BLaER1 (cell line): Measurements from ENCODE around the gene GET3.

Experiments used
- H3K27ac ChIP-seq: shearing (Covaris generic); formaldehyde crosslinking; 2 replicates; pipeline ENCODE4 v1.8.1; 2022
- H3K27me3 ChIP-seq: shearing (Covaris generic); formaldehyde crosslinking; 2 replicates; pipeline ENCODE4 v1.8.1; 2022
- H3K36me3 ChIP-seq: shearing (Covaris generic); formaldehyde crosslinking; 2 replicates; pipeline ENCODE4 v1.8.1; 2022
- H3K4me1 ChIP-seq: shearing (Covaris generic); formaldehyde crosslinking; 2 replicates; pipeline ENCODE4 v1.8.1; 2022
- H3K4me2 ChIP-seq: shearing (Covaris generic); formaldehyde crosslinking; 2 replicates; pipeline ENCODE4 v1.8.1; 2022
- H3K4me3 ChIP-seq: shearing (Covaris generic); formaldehyde crosslinking; 2 replicates; pipeline ENCODE4 v1.8.1; 2022
- H3K9ac ChIP-seq: shearing (Covaris generic); formaldehyde crosslinking; 2 replicates; pipeline ENCODE4 v1.8.1; 2022
- H3K9me3 ChIP-seq: shearing (Covaris generic); formaldehyde crosslinking; 2 replicates; pipeline ENCODE4 v1.8.1; 2022
- H4K20me1 ChIP-seq: shearing (Covaris generic); formaldehyde crosslinking; 2 replicates; pipeline ENCODE4 v1.8.1; 2022
- Cebpa-rat ChIP-seq: shearing (Covaris generic); IDR thresholded peaks from 2 replicates; pipeline ENCODE4 v1.8.1; 2022

Gene GET3

DNA sequence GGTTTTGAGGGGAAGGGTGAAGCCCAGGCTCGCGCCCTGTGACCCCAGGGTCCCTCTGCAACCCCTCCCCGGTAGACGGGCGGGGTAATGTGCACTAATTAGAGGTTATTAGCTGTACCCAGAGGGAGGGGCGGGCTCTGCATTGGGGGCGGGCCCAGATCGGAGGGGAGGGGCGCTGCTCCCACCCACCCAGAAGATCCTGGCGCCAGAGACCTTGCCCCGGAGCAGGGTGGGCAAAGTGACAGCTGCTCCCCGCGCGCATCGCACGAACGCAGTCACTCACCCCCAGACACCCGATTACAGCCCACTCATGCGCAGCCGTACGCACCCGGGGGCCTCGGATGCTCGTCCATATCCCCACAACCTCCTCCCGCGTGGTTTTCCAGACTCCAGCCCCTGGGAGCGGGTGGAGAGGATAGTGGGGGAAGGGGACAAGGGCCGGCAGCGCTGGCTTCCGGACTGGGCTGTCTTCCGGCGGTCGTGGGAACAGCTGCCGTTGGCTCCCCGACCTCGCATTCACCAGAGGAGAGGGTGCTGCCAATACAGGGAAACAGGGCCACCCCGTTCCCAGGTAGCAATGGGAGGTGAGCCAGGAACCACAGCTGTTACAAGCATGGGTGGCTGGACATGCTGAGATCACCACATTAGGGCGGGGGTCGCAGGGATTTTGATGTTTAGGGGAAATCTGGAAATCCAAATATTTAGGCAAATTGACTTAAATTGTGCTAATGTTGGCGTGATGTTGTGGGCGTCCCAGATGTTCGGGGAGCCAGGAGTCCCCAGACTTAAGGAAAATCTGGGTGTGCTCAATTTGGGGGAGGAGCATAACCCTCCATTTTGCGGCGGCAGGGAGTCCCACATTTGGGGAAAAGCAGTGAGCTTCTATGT is 41.0 kb downstream of the GET3 start:
- Histone ChIP-seq H3K4me1 (peaks cover 70% of the 10 kb centered on the region), H3K9ac (peak overlapping the region; percentile 76), H3K27me3 (no peaks in the 10 kb centered on the region), H3K27ac (peak overlapping the region; percentile 83), H3K36me3 (no peaks in the 10 kb centered on the region), H3K4me2 (peak overlapping the region; percentile 99), H3K4me3 (peak overlapping the region; percentile 68), H4K20me1 (no peaks in the 10 kb centered on the region), H3K9me3 (no peaks in the 10 kb centered on the region)
- TF ChIP-seq Cebpa-rat, result no peak

DNA sequence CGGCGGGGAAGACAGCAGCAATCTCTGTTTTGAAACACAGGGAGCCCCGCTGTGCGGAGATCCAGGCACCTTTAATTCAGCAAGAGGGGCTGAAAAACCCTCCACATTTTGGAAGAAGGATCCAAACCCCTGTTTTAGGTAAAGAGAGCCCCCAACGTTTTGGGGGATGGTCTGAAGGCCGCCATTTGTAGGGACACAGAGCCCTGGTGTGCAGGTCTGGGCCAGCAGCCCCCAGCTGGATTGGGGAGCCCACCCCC is 41.5 kb downstream of the GET3 start:
- Histone ChIP-seq H3K4me1 (peaks cover 71% of the 10 kb centered on the region), H3K9ac (peak overlapping the region; percentile 76; the same call in 1 of the 2 replicates), H3K4me2 (peak overlapping the region; percentile 99), H3K4me3 (0 out of 2 replicates have a peak overlapping the region, but pooled peaks have one; percentile 68), H3K9me3 (no peaks in the 10 kb centered on the region), H3K27me3 (no peaks in the 10 kb centered on the region), H3K27ac (peak overlapping the region; percentile 83), H3K36me3 (no peaks in the 10 kb centered on the region), H4K20me1 (no peaks in the 10 kb centered on the region)
- no peak for TF ChIP-seq Cebpa-rat

DNA sequence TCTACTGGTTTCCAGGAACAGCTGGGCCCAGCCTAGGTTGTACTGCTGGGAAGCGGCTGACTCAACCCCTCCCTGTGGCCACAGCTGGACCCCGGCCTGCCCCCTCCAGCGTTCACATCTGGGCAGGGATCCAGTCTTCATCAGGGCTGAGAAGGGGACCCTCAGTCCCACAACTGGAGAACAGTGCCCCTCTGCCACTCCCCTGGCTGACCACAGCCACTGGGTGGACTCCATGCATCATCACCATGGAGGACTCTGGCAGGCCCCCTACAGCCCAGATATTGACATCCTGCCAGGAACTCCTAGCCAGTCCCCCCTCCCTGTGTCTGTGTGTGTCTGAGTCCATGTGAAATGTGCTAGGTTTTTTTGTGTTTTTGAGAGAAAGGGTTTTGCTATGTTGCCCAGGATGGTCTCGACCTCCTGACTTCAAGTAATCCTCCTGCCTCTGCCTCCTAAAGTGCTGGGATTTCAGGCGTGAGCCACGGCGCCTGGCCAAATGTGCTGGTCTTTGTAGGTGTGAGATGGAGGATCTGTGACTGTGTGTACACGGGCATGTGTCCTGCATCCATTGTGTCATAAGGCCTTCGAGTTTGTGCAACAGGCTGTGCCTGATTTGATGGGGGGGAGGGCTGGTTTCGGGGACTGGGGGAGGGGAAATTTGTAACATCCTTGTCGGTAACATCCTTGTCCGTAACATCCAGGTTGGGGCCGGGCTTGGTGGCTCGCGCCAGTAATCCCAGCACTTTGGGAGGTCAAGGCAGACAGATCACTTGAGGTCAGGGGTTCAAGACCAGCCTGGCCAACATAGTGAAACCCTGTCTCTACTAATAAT is 42.1 kb downstream of the GET3 start:
- Histone ChIP-seq H3K4me3 (0 out of 2 replicates have a peak overlapping the region, but pooled peaks have one; percentile 68), H3K36me3 (no peaks in the 10 kb centered on the region), H3K27me3 (no peaks in the 10 kb centered on the region), H3K9me3 (no peaks in the 10 kb centered on the region), H4K20me1 (no peaks in the 10 kb centered on the region), H3K9ac (peak overlapping the region; percentile 76; the same call in 1 of the 2 replicates), H3K4me1 (peaks cover 73% of the 10 kb centered on the region), H3K27ac (peak overlapping the region; percentile 83), H3K4me2 (peak overlapping the region; percentile 99)
- no peak for TF ChIP-seq Cebpa-rat

DNA sequence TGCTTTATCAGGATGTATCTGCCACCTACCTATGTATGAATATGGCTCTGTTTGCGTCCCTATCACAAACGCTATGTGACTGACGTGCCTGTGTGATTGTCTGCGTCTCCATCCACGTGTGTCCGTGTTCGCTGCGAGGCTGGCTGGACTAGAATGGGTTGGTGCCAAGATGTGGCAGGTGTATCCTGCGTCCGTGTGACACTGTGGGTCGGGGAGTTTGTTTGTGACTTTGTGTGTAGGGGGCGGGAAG is 44.8 kb downstream of the GET3 start:
- peak overlapping the region; percentile 98 for H3K4me2 ChIP-seq
- no peaks in the 10 kb centered on the region for H3K9me3 ChIP-seq
- peak overlapping the region; percentile 73 for H3K4me3 ChIP-seq
- H4K20me1 ChIP-seq, result no peaks in the 10 kb centered on the region
- no peaks in the 10 kb centered on the region for H3K27me3 ChIP-seq
- H3K4me1 ChIP-seq, result peaks cover 89% of the 10 kb centered on the region
- H3K36me3 ChIP-seq, result no peaks in the 10 kb centered on the region
- peak overlapping the region; percentile 87 for H3K9ac ChIP-seq
- TF ChIP-seq Cebpa-rat, result no peak
- H3K27ac ChIP-seq, result peak overlapping the region; percentile 95

DNA sequence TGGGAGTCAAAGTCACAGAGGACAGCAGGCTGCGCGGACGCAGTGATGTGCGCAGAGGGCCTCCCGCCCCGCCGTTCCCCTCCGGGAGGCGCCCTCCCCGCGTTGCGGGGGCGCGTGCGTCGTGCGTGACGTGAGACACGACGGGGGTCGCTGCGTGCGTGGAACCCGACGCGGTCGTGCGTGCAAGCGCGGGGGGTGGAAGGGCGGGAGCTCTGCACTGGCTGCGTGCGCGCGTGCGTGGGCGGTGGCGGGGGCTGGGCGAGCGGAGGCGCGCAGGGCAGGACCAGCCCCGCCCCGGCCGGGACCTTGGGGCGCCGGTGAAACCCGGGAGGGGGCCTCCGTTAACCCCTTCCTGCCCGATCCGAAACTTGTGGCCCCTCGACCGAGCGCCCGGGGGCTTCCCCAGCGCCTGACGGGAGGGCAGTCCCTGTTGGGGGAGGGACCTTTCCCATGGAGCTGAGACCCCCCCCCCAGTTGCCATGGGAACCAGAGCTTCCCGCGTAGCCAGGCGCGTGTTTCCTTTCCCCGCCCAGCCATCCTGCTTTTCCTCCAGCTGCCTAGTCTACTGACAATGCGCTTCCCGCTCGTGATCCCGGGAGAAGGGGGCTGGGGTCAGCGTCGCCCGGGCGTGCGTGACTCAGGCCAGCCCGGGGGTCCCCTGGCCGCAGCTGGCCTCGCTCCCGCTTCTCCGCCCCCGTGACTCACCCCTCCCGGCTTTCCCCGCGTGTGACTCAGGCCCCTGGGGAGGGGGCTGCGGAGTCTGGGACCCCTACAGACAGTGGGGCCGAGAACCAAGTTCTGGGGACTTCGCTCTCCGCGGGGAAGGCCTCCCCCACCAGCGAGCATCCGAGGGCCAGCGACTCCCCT is 45.4 kb downstream of the GET3 start:
- peak overlapping the region; percentile 73 for H3K4me3 ChIP-seq
- peak overlapping the region; percentile 87 for H3K9ac ChIP-seq
- H3K27me3 ChIP-seq, result no peaks in the 10 kb centered on the region
- H3K9me3 ChIP-seq, result no peaks in the 10 kb centered on the region
- TF ChIP-seq Cebpa-rat, result no peak
- peaks cover 89% of the 10 kb centered on the region for H3K4me1 ChIP-seq
- no peaks in the 10 kb centered on the region for H4K20me1 ChIP-seq
- H3K36me3 ChIP-seq, result no peaks in the 10 kb centered on the region
- peak overlapping the region; percentile 98 for H3K4me2 ChIP-seq
- peak overlapping the region; percentile 95 for H3K27ac ChIP-seq

DNA sequence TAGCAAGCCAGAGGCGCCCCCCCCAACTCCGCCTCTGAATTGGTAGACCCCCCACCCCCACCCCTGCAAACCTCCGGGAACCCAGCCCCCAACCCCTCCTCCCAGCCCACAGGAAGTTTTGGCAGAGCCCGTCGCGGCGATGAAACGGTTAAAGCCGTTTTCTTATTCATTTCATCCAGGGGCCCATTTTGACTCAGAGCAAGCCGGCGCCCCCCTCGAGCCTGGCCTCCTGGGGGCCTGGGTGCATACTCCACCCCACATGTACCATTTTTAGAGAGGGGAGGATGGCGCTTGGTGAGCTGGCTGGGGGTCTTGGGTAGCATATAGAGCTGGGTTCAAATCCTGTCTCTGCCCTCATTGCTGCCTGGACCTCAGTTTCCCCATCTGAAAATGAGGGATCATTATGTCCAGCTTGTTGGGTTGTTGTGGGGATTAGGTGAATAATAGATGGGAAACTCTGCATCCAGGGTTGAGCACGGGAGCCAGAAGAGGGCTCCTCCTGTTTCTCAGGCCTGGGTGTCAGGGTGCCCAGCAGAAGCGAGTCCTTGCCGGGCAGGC is 46.1 kb downstream of the GET3 start:
- Histone ChIP-seq H3K27ac (peak overlapping the region; percentile 95), H3K9me3 (no peaks in the 10 kb centered on the region), H4K20me1 (no peaks in the 10 kb centered on the region), H3K27me3 (no peaks in the 10 kb centered on the region), H3K4me3 (peak overlapping the region; percentile 73), H3K36me3 (no peaks in the 10 kb centered on the region), H3K9ac (peak overlapping the region; percentile 87), H3K4me1 (peaks cover 90% of the 10 kb centered on the region), H3K4me2 (peak overlapping the region; percentile 98)
- no peak for TF ChIP-seq Cebpa-rat

DNA sequence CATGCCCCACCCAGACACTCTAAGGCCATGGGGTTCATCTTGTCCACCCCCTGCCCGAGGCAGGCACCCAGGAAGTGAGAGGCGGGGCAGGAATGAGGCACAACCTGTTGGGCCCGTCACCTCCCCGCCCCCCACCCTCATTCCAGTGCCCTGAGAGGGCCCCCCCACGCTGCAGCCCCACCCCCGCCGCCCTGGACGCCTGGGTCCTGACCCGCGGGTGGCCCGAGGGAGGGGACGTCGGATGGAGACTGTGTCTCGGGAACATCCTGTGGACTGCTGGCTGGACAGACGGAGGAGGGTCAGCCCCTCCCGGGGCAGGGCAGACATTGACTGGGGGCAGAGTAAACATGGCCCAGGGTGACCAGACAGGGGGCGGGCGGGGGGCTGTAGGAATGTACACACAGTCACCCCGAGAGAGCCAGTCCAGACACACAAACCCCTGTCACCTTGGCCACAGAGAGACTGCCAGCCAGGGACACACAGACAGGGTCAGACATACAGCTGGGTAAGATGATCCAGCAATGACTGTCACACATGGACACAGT is 46.6 kb downstream of the GET3 start:
- TF ChIP-seq Cebpa-rat, result no peak
- peak overlapping the region; percentile 73 for H3K4me3 ChIP-seq
- no peaks in the 10 kb centered on the region for H3K36me3 ChIP-seq
- H3K9me3 ChIP-seq, result no peaks in the 10 kb centered on the region
- no peaks in the 10 kb centered on the region for H3K27me3 ChIP-seq
- peak overlapping the region; percentile 95 for H3K27ac ChIP-seq
- H3K9ac ChIP-seq, result peak overlapping the region; percentile 85
- no peaks in the 10 kb centered on the region for H4K20me1 ChIP-seq
- peaks cover 90% of the 10 kb centered on the region for H3K4me1 ChIP-seq
- peak overlapping the region; percentile 98 for H3K4me2 ChIP-seq

DNA sequence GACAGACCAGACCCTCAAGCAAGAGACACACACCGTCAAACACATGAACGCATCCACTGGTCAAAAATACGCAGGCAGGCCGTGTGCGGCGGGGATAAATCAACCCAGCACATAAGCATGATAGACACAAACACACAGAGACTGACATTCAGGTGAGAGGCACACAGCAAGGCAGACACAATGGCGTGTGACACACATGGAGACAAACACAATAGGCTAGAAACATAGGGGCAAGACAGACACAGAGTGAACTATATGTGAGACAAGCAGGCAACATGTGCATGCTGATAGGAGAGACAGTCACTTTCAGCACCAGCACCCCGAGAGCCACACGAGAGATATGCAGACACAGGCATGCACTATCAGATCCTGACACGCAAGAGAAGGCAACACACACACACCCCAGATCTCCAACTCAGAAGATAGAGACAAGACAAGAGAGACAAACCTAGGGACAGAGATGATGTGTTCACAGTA is 47.1 kb downstream of the GET3 start:
- no peak overlapping the region for H3K4me3 ChIP-seq
- peak overlapping the region; percentile 85 for H3K9ac ChIP-seq
- H3K27ac ChIP-seq, result peak overlapping the region; percentile 95
- H3K9me3 ChIP-seq, result no peaks in the 10 kb centered on the region
- no peak for TF ChIP-seq Cebpa-rat
- H3K4me1 ChIP-seq, result peaks cover 90% of the 10 kb centered on the region
- no peaks in the 10 kb centered on the region for H4K20me1 ChIP-seq
- peak overlapping the region; percentile 98 for H3K4me2 ChIP-seq
- no peaks in the 10 kb centered on the region for H3K27me3 ChIP-seq
- no peaks in the 10 kb centered on the region for H3K36me3 ChIP-seq

DNA sequence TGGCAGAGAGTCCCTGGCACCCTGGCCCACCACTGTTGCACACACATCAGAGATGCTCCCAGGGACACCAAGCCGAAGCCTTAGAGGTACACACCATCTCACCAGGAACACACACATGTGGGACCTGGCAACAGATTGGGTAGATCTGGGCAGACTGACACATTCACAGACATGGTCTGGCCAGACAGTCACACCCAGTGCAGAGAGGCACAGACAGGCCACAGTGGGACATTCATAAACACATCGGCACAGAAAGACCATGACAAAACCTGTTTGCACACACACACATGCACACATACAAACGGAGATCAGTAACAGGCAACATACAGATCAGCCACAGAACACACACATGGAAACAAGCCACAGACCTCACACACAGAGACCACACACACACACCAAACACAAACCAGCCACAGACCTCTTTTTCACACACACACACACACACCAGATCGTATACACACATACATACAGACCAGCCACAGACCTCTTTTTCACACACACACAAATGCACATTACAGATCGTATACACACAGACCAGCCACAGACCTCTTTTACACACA is 47.7 kb downstream of the GET3 start:
- Histone ChIP-seq H3K9ac (peak overlapping the region; percentile 85), H3K4me2 (peak overlapping the region; percentile 98), H3K9me3 (no peaks in the 10 kb centered on the region), H3K27me3 (no peaks in the 10 kb centered on the region), H3K27ac (peak overlapping the region; percentile 95), H3K36me3 (no peaks in the 10 kb centered on the region), H3K4me1 (peaks cover 87% of the 10 kb centered on the region), H4K20me1 (no peaks in the 10 kb centered on the region), H3K4me3 (no peak overlapping the region)
- TF ChIP-seq Cebpa-rat, result no peak
